Measurements from ENCODE around the gene RBM17. TPM values are rescaled to one million over a fixed set of nuclear protein-coding genes. Genes with fewer than 3 reads are reported as not detected.

Gene RBM17
- total RNA-seq, 1 donor, result 41.8 TPM

GRCh38 chr10:6065835-6066234, 23.0 kb upstream of the RBM17 start:
- H3K4me3 ChIP-seq (ENCODE audit: low read depth, low read length), result no peak overlapping the region
- TF ChIP-seq CTCF (IDR thresholded peaks at IDR 0.05; ENCODE audit: insufficient read depth, low read length), result no peak
- DNase-seq (ENCODE audit: low read depth), result peak; percentile 22

DNA sequence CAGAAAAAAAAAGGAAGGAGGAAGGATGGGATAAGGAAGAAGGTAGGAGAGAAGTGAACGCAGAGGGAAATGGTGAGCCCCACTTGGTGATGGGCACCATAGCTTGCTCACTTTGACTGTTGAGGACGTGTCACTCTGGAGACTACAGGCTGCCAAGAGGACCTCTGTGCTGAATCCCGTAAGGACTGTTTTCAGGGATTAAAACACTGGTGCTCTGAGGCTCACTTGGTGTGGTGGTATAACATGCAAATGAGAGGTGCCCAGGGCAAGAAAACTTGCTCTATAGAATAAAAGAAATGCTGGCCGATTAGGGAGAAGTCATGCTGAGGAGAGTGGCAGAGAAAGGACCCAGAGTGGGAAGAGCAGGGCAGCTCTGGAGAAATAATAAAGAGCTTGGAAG, 21.4 kb upstream of the RBM17 start:
- no peak for DNase-seq (ENCODE audit: low read depth)
- no peak for TF ChIP-seq CTCF (IDR thresholded peaks at IDR 0.05; ENCODE audit: insufficient read depth, low read length)
- no peak overlapping the region for H3K4me3 ChIP-seq (ENCODE audit: low read depth, low read length)

- no peak overlapping the region for H3K4me3 ChIP-seq (ENCODE audit: low read depth, low read length)
- no peak for TF ChIP-seq CTCF (IDR thresholded peaks at IDR 0.05; ENCODE audit: insufficient read depth, low read length)
- no peak for DNase-seq (ENCODE audit: low read depth)
Observed at GRCh38 chr10:6068006-6068405, 20.8 kb upstream of the RBM17 start.

DNA sequence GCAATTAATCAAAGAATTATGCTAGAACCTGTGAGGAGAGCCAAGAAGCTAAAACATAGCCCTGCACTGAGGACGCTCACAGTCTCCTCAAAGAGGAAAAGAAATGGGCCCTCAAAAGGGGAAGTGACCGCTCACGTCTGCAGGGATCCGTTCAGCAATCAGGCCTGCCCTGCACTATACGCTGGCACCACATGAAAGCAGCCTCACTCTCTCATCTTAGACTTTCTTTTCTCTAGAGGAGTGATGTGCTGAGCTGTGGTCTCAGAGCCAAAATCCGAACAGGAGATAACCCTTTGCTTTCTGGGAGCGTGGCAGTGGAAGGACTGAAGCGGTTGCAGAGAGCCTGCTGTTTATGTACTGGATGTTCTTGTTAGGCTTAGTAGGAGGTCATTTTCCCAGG, 20.4 kb upstream of the RBM17 start:
- DNase-seq (ENCODE audit: low read depth), result no peak
- no peak for TF ChIP-seq CTCF (IDR thresholded peaks at IDR 0.05; ENCODE audit: insufficient read depth, low read length)
- H3K4me3 ChIP-seq (ENCODE audit: low read depth, low read length), result no peak overlapping the region

GRCh38 chr10:6069081-6069931, 19.5 kb upstream of the RBM17 start:
- TF ChIP-seq CTCF (IDR thresholded peaks at IDR 0.05; ENCODE audit: insufficient read depth, low read length), result no peak
- H3K4me3 ChIP-seq (ENCODE audit: low read depth, low read length), result no peak overlapping the region
- no peak for DNase-seq (ENCODE audit: low read depth)

DNA sequence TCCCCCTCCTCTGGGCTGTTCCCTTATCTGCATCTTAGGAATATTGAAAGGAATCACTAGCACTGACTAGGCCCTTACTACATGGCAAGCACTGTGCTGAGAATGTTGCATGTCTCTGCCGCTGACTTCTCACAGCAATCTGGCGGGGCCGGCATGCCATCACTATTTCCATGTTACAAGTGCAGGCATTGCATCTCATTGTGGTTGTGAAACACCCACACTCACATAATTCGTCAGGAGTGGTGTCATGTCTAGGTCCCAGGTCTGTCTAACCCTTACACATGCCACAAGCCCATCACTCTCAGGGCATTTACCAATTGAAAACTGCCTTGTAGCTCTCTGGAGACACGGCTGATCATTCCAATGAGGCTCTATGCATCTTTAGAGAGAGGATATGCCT, 18.2 kb upstream of the RBM17 start:
- TF ChIP-seq CTCF (IDR thresholded peaks at IDR 0.05; ENCODE audit: insufficient read depth, low read length), result no peak
- no peak overlapping the region for H3K4me3 ChIP-seq (ENCODE audit: low read depth, low read length)
- no peak for DNase-seq (ENCODE audit: low read depth)
